Tibial artery (tissue), 4 donors: ENCODE measurements around the gene MTARC1.

Source experiments
- DNase-seq, 2 donors: peaks; one replicate each; pipeline ENCODE4 v3.0.0-alpha.2; 2019
- H3K27ac ChIP-seq, 2 donors: fragments of 200-600 bp; sonication (generic) in 1 of 2; 1 replicate in 1 of 2; 2 replicates in 1 of 2; pipeline ENCODE4 v1.5.1; 2018 to 2019; ENCODE audit warnings: mild to moderate bottlenecking in 1 of 2
- H3K27me3 ChIP-seq, 2 donors: fragments of 200-600 bp; sonication (generic) in 1 of 2; one replicate each; pipeline versions ENCODE4 v1.5.1 to v1.6.0; 2016 to 2019
- H3K36me3 ChIP-seq, 3 donors: fragments of 200-600 bp; sonication (generic) in 2 of 3; one replicate each; pipeline ENCODE4 v1.5.1; 2016 to 2019; ENCODE audit warnings: mild to moderate bottlenecking in 2 of 3
- H3K4me1 ChIP-seq, 4 donors: fragments of 200-600 bp; sonication (generic) in 2 of 4; 1 replicate in 3 of 4; 2 replicates in 1 of 4; pipeline ENCODE4 v1.5.1; 2016 to 2019
- H3K4me3 ChIP-seq, 2 donors: fragments of 200-600 bp; sonication (generic) in 1 of 2; 1 replicate in 1 of 2; 2 replicates in 1 of 2; pipeline ENCODE4 v1.5.1; 2018 to 2019; ENCODE audit warnings: mild to moderate bottlenecking in 2 of 2
- H3K9me3 ChIP-seq, 3 donors: fragments of 200-600 bp; sonication (generic) in 1 of 3; one replicate each; pipeline ENCODE4 v1.5.1; 2016 to 2019
- CTCF ChIP-seq, 2 experiments: fragments of 200-600 bp in 1 of 2; fragments of 450-650 bp in 1 of 2; IDR thresholded peaks; one replicate each; pipeline ENCODE4 v1.5.1; 2017 to 2019; ENCODE audit warnings: antibody characterized with exemption in 2 of 2, mild to moderate bottlenecking in 1 of 2, moderate library complexity in 1 of 2
- intact Hi-C: fragments of 100-400 bp; cut with DNase I; formaldehyde crosslinking; loops from one replicate; pipeline ENCODE4 v1.15.0; 2023; ENCODE audit warnings: low total_unique reads

Gene MTARC1

GRCh38 chr1:220770245-220770913 lies 16.3 kb upstream of the MTARC1 start:
- intact Hi-C loops, result no loop called here
- Histone ChIP-seq H3K4me1 (peaks cover 0 to 6% (median 4%) of the 10 kb centered on the region in 4 donors), H3K4me3 (no peak overlapping the region), H3K27ac (no peak overlapping the region), H3K36me3 (peaks cover 9 to 47% (median 17%) of the 10 kb centered on the region in 3 donors), H3K9me3 (no peaks in the 10 kb centered on the region), H3K27me3 (no peaks in the 10 kb centered on the region)
- DNase-seq, result no peak
- TF ChIP-seq CTCF (IDR thresholded peaks at IDR 0.05), result no peak

- Histone ChIP-seq H3K27me3 (no peaks in the 10 kb centered on the region), H3K4me3 (no peak overlapping the region), H3K9me3 (no peaks in the 10 kb centered on the region), H3K27ac (no peak overlapping the region), H3K36me3 (peaks cover 9 to 45% (median 17%) of the 10 kb centered on the region in 3 donors), H3K4me1 (peaks cover 0 to 9% (median 0%) of the 10 kb centered on the region in 4 donors)
- TF ChIP-seq CTCF (IDR thresholded peaks at IDR 0.05), result no peak
- no peak for DNase-seq
- intact Hi-C loops, result no loop called here
These were observed 13.9 kb upstream of the MTARC1 start for GRCh38 chr1:220772846-220773245.

- TF ChIP-seq CTCF (IDR thresholded peaks at IDR 0.05), result peak; percentile 62 to 82
- DNase-seq, result no peak
- Histone ChIP-seq H3K4me1 (peaks cover 0 to 3% (median 0%) of the 10 kb centered on the region in 4 donors), H3K9me3 (no peaks in the 10 kb centered on the region), H3K27me3 (no peaks in the 10 kb centered on the region), H3K27ac (no peak overlapping the region), H3K36me3 (peaks cover 6 to 33% (median 7%) of the 10 kb centered on the region in 3 donors), H3K4me3 (no peak overlapping the region)
- intact Hi-C loops, result loop anchor here (5.0 kb wide), 1 partner anchor 93 kb away; no protein-coding TSS in a partner anchor
These were observed 11.4 kb upstream of the MTARC1 start for GRCh38 chr1:220775240-220775853.

- intact Hi-C loops, result loop anchor here (5.0 kb wide), 1 partner anchor 94 kb away; no protein-coding TSS in a partner anchor
- Histone ChIP-seq H3K27me3 (no peaks in the 10 kb centered on the region), H3K4me3 (no peak overlapping the region), H3K27ac (no peak overlapping the region), H3K4me1 (peaks cover 0 to 3% (median 0%) of the 10 kb centered on the region in 4 donors), H3K36me3 (peaks cover 0 to 24% (median 0%) of the 10 kb centered on the region in 3 donors), H3K9me3 (no peaks in the 10 kb centered on the region)
- TF ChIP-seq CTCF (IDR thresholded peaks at IDR 0.05), result no peak
- no peak for DNase-seq
These were observed 10.5 kb upstream of the MTARC1 start for GRCh38 chr1:220776254-220776653.

- Histone ChIP-seq H3K27me3 (no peaks in the 10 kb centered on the region), H3K4me1 (peaks cover 0 to 3% (median 0%) of the 10 kb centered on the region in 4 donors), H3K9me3 (no peaks in the 10 kb centered on the region), H3K36me3 (peaks cover 3 to 19% (median 3%) of the 10 kb centered on the region in 3 donors), H3K4me3 (no peak overlapping the region), H3K27ac (no peak overlapping the region)
- peak; percentile 83 to 87 for TF ChIP-seq CTCF (IDR thresholded peaks at IDR 0.05)
- peak; percentile 78 to 82 for DNase-seq
- intact Hi-C loops, result loop anchor here (5.0 kb wide), 1 partner anchor 95 kb away; no protein-coding TSS in a partner anchor
These were observed 9.9 kb upstream of the MTARC1 start for GRCh38 chr1:220776720-220777326.
